H1 (cell line): ENCODE results near the gene TNFRSF8.

ENCODE experiments used
- CBX5 ChIP-seq: fragments of 300-800, 300-1000 bp; sonication (generic); IDR thresholded peaks from 2 replicates; pipeline ENCODE4 v1.7.1; 2016; ENCODE audit warnings: antibody characterized with exemption, low read length, low read depth
- CEBPB ChIP-seq: IDR thresholded peaks from 2 replicates; pipeline ENCODE4 v1.6.1; 2012; ENCODE audit warnings: low read depth, low read length
- CTCF ChIP-seq, 3 experiments: IDR thresholded peaks; 1 replicate in 2 of 3; 2 replicates in 1 of 3; pipeline versions ENCODE4 v1.5.1 to v1.6.1; 2011; ENCODE audit warnings: low read length in 3 of 3, mild to moderate bottlenecking in 3 of 3, inconsistent platforms in 2 of 3, low read depth in 1 of 3, moderate library complexity in 1 of 3; ENCODE audit not compliant: insufficient read depth in 1 of 3; ENCODE audit errors: control extremely low read depth in 1 of 3
- EP300 ChIP-seq, 2 experiments: IDR thresholded peaks; 1 replicate in 1 of 2; 2 replicates in 1 of 2; pipeline ENCODE4 v1.6.1; 2011 to 2012; ENCODE audit warnings: low read depth in 2 of 2, low read length in 2 of 2, mild to moderate bottlenecking in 2 of 2, borderline replicate concordance in 1 of 2, inconsistent platforms in 1 of 2, moderate library complexity in 1 of 2
- EZH2 ChIP-seq: fragments of 200-600 bp; sonication (generic); IDR thresholded peaks from 2 replicates; pipeline ENCODE4 v1.7.1; 2012; ENCODE audit warnings: low read depth, mild to moderate bottlenecking, moderate library complexity, low read length, inconsistent platforms; ENCODE audit not compliant: severe bottlenecking
- GTF2F1 ChIP-seq: IDR thresholded peaks from 2 replicates; pipeline ENCODE4 v1.6.1; 2012; ENCODE audit warnings: low read depth, low read length, improper control_type of control experiment, borderline replicate concordance
- JUN ChIP-seq: IDR thresholded peaks from 2 replicates; pipeline ENCODE4 v1.6.1; 2011; ENCODE audit warnings: low read depth, mild to moderate bottlenecking, improper control_type of control experiment, low read length
- POLR2AphosphoS5 ChIP-seq: IDR thresholded peaks from 2 replicates; pipeline ENCODE4 v1.6.1; 2011; ENCODE audit warnings: low read depth, low read length
- SIN3A ChIP-seq, 2 experiments: IDR thresholded peaks in 1 of 2; conservative IDR thresholded peaks in 1 of 2; 2 replicates each; pipeline ENCODE4 v1.6.1; 2011 to 2012; ENCODE audit warnings: low read length in 2 of 2, improper control_type of control experiment in 1 of 2, low read depth in 1 of 2, mild to moderate bottlenecking in 1 of 2
- TAF1 ChIP-seq: IDR thresholded peaks from 2 replicates; pipeline ENCODE4 v1.6.1; 2011; ENCODE audit warnings: mild to moderate bottlenecking, low read depth, low read length
- YY1 ChIP-seq: IDR thresholded peaks from 2 replicates; pipeline ENCODE4 v1.6.1; 2011; ENCODE audit warnings: low read depth, mild to moderate bottlenecking, low read length

GRCh38 chr1:12088607-12089006 is 25.5 kb downstream of the TNFRSF8 start:
- TF ChIP-seq CTCF (IDR thresholded peaks at IDR 0.05; ENCODE audit: control extremely low read depth in 1 of 3, insufficient read depth in 1 of 3, low read depth in 1 of 3, low read length in 3 of 3) (no peak), JUN (no peak), CBX5 (no peak), EZH2 (no peak), YY1 (no peak), GTF2F1 (no peak), TAF1 (no peak), POLR2AphosphoS5 (no peak), SIN3A (conservative IDR thresholded peaks at IDR 0.05 in 1 of 2, IDR thresholded peaks at IDR 0.05 in 1 of 2; ENCODE audit: low read depth in 1 of 2, low read length in 2 of 2) (no peak), CEBPB (no peak), EP300 (IDR thresholded peaks at IDR 0.05; ENCODE audit: borderline replicate concordance in 1 of 2, low read depth in 2 of 2, low read length in 2 of 2) (no peak)
